Immature natural killer cell (primary cell): ENCODE results near the gene RBM22. TPM values are rescaled to one million over a fixed set of nuclear protein-coding genes. Genes with fewer than 3 reads are reported as not detected.

Experiments
- DNase-seq, 3 donors: peaks; one replicate each; pipeline ENCODE4 v3.0.0; 2022; ENCODE audit warnings: mixed read lengths in 1 of 3
- H3K27ac Mint-ChIP-seq, 6 donors: one replicate each; pipeline ENCODE4 v1.8.0; 2020; ENCODE audit warnings: mixed read lengths in 6 of 6, mild to moderate bottlenecking in 5 of 6, inconsistent platforms in 4 of 6, moderate library complexity in 3 of 6
- H3K27me3 Mint-ChIP-seq, 3 donors: one replicate each; pipeline ENCODE4 v1.8.0; 2020 to 2021; ENCODE audit warnings: low read depth in 3 of 3, mild to moderate bottlenecking in 3 of 3, mixed read lengths in 3 of 3, moderate library complexity in 3 of 3, inconsistent platforms in 1 of 3
- H3K36me3 Mint-ChIP-seq, 3 donors: one replicate each; pipeline ENCODE4 v1.8.0; 2020; ENCODE audit warnings: mixed read lengths in 3 of 3, inconsistent platforms in 2 of 3, mild to moderate bottlenecking in 2 of 3
- H3K4me1 Mint-ChIP-seq, 2 donors: one replicate each; pipeline ENCODE4 v1.8.0; 2020; ENCODE audit warnings: inconsistent platforms in 2 of 2, mild to moderate bottlenecking in 2 of 2, mixed read lengths in 2 of 2, moderate library complexity in 1 of 2
- H3K4me3 Mint-ChIP-seq, 5 donors: one replicate each; pipeline ENCODE4 v1.8.0; 2020; ENCODE audit warnings: mild to moderate bottlenecking in 5 of 5, mixed read lengths in 5 of 5, inconsistent platforms in 3 of 5, moderate library complexity in 3 of 5
- H3K9me3 Mint-ChIP-seq, 6 donors: one replicate each; pipeline ENCODE4 v1.8.0; 2020; ENCODE audit warnings: mild to moderate bottlenecking in 6 of 6, mixed read lengths in 6 of 6, inconsistent platforms in 4 of 6, moderate library complexity in 3 of 6
- polyA plus RNA-seq, 3 donors: library from polyadenylated mRNA; unstranded; fragments of 300-500 nt; fragmentation: Illumina TruSeq; gene quantifications; one replicate each; pipeline ENCODE4 v1.2.3, GENCODE V29; 2021

The RBM22 gene
- polyA plus RNA-seq, 3 donors from 2014 or later = 52.9 to 73.3 (median 62.9) TPM

GRCh38 chr5:150703762-150704161 lies 2.9 kb upstream of the RBM22 start:
- Mint-ChIP-seq H3K4me3 (no peak overlapping the region), H3K36me3 (peaks cover 8 to 9% (median 9%) of the 10 kb centered on the region in 3 donors), H3K27me3 (peaks cover 0 to 2% (median 1%) of the 10 kb centered on the region in 3 donors), H3K27ac (no peak overlapping the region), H3K4me1 (peaks cover 0 to 2% of the 10 kb centered on the region in 2 donors), H3K9me3 (no peaks in the 10 kb centered on the region)
- DNase-seq = no peak

- DNase-seq = no peak
- H3K4me3 Mint-ChIP-seq = no peak overlapping the region
- no peak overlapping the region for H3K27ac Mint-ChIP-seq
- peaks cover 0 to 2% (median 0%) of the 10 kb centered on the region in 3 donors for H3K27me3 Mint-ChIP-seq
- peaks cover 0 to 4% of the 10 kb centered on the region in 2 donors for H3K4me1 Mint-ChIP-seq
- no peaks in the 10 kb centered on the region for H3K9me3 Mint-ChIP-seq
- peaks cover 7 to 18% (median 15%) of the 10 kb centered on the region in 3 donors for H3K36me3 Mint-ChIP-seq
These were observed 642 bp downstream of the RBM22 start for GRCh38 chr5:150700246-150700593.

- no peak for DNase-seq
- Mint-ChIP-seq H3K36me3 (peaks cover 39 to 63% (median 51%) of the 10 kb centered on the region in 3 donors), H3K27me3 (no peaks in the 10 kb centered on the region), H3K4me3 (no peak overlapping the region), H3K9me3 (no peaks in the 10 kb centered on the region), H3K4me1 (peaks cover 0 to 2% of the 10 kb centered on the region in 2 donors), H3K27ac (peak overlapping the region in 1 of 6 donors; percentile 43)
These were observed 6.2 kb downstream of the RBM22 start for GRCh38 chr5:150694612-150695011.

- peaks cover 46 to 67% (median 52%) of the 10 kb centered on the region in 3 donors for H3K36me3 Mint-ChIP-seq
- no peaks in the 10 kb centered on the region for H3K4me1 Mint-ChIP-seq
- no peaks in the 10 kb centered on the region for H3K9me3 Mint-ChIP-seq
- H3K4me3 Mint-ChIP-seq = no peak overlapping the region
- H3K27me3 Mint-ChIP-seq = no peaks in the 10 kb centered on the region
- DNase-seq = no peak
- peak overlapping the region in 1 of 6 donors; percentile 31 for H3K27ac Mint-ChIP-seq
These were observed 8.6 kb downstream of the RBM22 start for GRCh38 chr5:150692276-150692675.

- no peaks in the 10 kb centered on the region for H3K27me3 Mint-ChIP-seq
- DNase-seq = no peak
- H3K36me3 Mint-ChIP-seq = peaks cover 47 to 64% (median 51%) of the 10 kb centered on the region in 3 donors
- H3K9me3 Mint-ChIP-seq = no peaks in the 10 kb centered on the region
- H3K4me1 Mint-ChIP-seq = no peaks in the 10 kb centered on the region
- peak overlapping the region in 1 of 6 donors; percentile 45 for H3K27ac Mint-ChIP-seq
- no peak overlapping the region for H3K4me3 Mint-ChIP-seq
These were observed 10.1 kb downstream of the RBM22 start for GRCh38 chr5:150690760-150691159.

- DNase-seq = no peak
- no peaks in the 10 kb centered on the region for H3K27me3 Mint-ChIP-seq
- no peaks in the 10 kb centered on the region for H3K9me3 Mint-ChIP-seq
- no peak overlapping the region for H3K4me3 Mint-ChIP-seq
- no peaks in the 10 kb centered on the region for H3K4me1 Mint-ChIP-seq
- H3K27ac Mint-ChIP-seq = peak overlapping the region in 2 of 6 donors; percentile 5 to 53
- peaks cover 37 to 49% (median 38%) of the 10 kb centered on the region in 3 donors for H3K36me3 Mint-ChIP-seq
These were observed 11.7 kb downstream of the RBM22 start for GRCh38 chr5:150689120-150689519.

GRCh38 chr5:150676578-150676977 lies 24.3 kb downstream of the RBM22 start:
- H3K4me1 Mint-ChIP-seq = peaks cover 4 to 8% of the 10 kb centered on the region in 2 donors
- no peak overlapping the region for H3K27ac Mint-ChIP-seq
- DNase-seq = no peak
- peaks cover 10 to 15% (median 10%) of the 10 kb centered on the region in 3 donors for H3K36me3 Mint-ChIP-seq
- H3K4me3 Mint-ChIP-seq = no peak overlapping the region
- H3K9me3 Mint-ChIP-seq = no peaks in the 10 kb centered on the region
- H3K27me3 Mint-ChIP-seq = peaks cover 0 to 4% (median 2%) of the 10 kb centered on the region in 3 donors

GRCh38 chr5:150675069-150675468 lies 25.8 kb downstream of the RBM22 start:
- Mint-ChIP-seq H3K27ac (no peak overlapping the region), H3K4me1 (peaks cover 6 to 16% of the 10 kb centered on the region in 2 donors)

GRCh38 chr5:150674341-150674821 lies 26.5 kb downstream of the RBM22 start:
- DNase-seq = no peak
- H3K4me3 Mint-ChIP-seq = no peak overlapping the region
- H3K4me1 Mint-ChIP-seq = peaks cover 6 to 16% of the 10 kb centered on the region in 2 donors
- H3K36me3 Mint-ChIP-seq = peaks cover 0 to 8% (median 0%) of the 10 kb centered on the region in 3 donors
- H3K9me3 Mint-ChIP-seq = no peaks in the 10 kb centered on the region
- peaks cover 0 to 12% (median 3%) of the 10 kb centered on the region in 3 donors for H3K27me3 Mint-ChIP-seq
- H3K27ac Mint-ChIP-seq = no peak overlapping the region

More at GRCh38 chr5:150675069-150675468, 25.8 kb downstream of the RBM22 start:
- Mint-ChIP-seq H3K9me3 (no peaks in the 10 kb centered on the region), H3K27me3 (peaks cover 0 to 12% (median 3%) of the 10 kb centered on the region in 3 donors), H3K4me3 (no peak overlapping the region), H3K36me3 (peaks cover 2 to 8% (median 2%) of the 10 kb centered on the region in 3 donors)
- no peak for DNase-seq

- H3K36me3 Mint-ChIP-seq = peaks cover 0 to under 1% (median 0%) of the 10 kb centered on the region in 3 donors
- no peak for DNase-seq
- H3K9me3 Mint-ChIP-seq = no peaks in the 10 kb centered on the region
- peak overlapping the region in 3 of 5 donors; percentile 76 to 88 (median 85) for H3K4me3 Mint-ChIP-seq
- H3K4me1 Mint-ChIP-seq = peaks cover 6 to 16% of the 10 kb centered on the region in 2 donors
- no peak overlapping the region for H3K27ac Mint-ChIP-seq
- H3K27me3 Mint-ChIP-seq = peaks cover 0 to 12% (median 3%) of the 10 kb centered on the region in 3 donors
These were observed 28.0 kb downstream of the RBM22 start for GRCh38 chr5:150672884-150673275.

GRCh38 chr5:150672237-150672883 lies 28.5 kb downstream of the RBM22 start:
- Mint-ChIP-seq H3K4me3 (peak overlapping the region; percentile 76 to 88 (median 83)), H3K27ac (no peak overlapping the region), H3K4me1 (peaks cover 6 to 16% of the 10 kb centered on the region in 2 donors), H3K36me3 (no peaks in the 10 kb centered on the region), H3K27me3 (peaks cover 0 to 12% (median 3%) of the 10 kb centered on the region in 3 donors), H3K9me3 (no peaks in the 10 kb centered on the region)
- DNase-seq = peak in 1 of 3 donors; percentile 9

GRCh38 chr5:150671509-150672236 lies 29.2 kb downstream of the RBM22 start:
- Mint-ChIP-seq H3K4me3 (peak overlapping the region; percentile 76 to 88 (median 83)), H3K27ac (no peak overlapping the region), H3K4me1 (peaks cover 6 to 16% of the 10 kb centered on the region in 2 donors), H3K27me3 (peaks cover 0 to 12% (median 3%) of the 10 kb centered on the region in 3 donors), H3K36me3 (no peaks in the 10 kb centered on the region), H3K9me3 (no peaks in the 10 kb centered on the region)
- peak in 2 of 3 donors; percentile 16 to 19 for DNase-seq

GRCh38 chr5:150670948-150671310 lies 29.9 kb downstream of the RBM22 start:
- Mint-ChIP-seq H3K4me3 (peak overlapping the region; percentile 37 to 69 (median 63)), H3K27me3 (peaks cover 0 to 12% (median 3%) of the 10 kb centered on the region in 3 donors), H3K36me3 (no peaks in the 10 kb centered on the region), H3K9me3 (no peaks in the 10 kb centered on the region), H3K27ac (no peak overlapping the region), H3K4me1 (peaks cover 6 to 16% of the 10 kb centered on the region in 2 donors)
- DNase-seq = no peak
